Adrenal gland (tissue), 5 donors: ENCODE data around the gene PHOX2B.

Source experiments
- POLR2A ChIP-seq, 2 donors: fragments of 450-650 bp; IDR thresholded peaks; one replicate each; pipeline ENCODE4 v1.6.1; 2017; ENCODE audit warnings: antibody characterized with exemption in 2 of 2, mild to moderate bottlenecking in 2 of 2, moderate library complexity in 1 of 2
- TF ChIP-seq, protein P1 (sequence below), 6 experiments: fragments of 450-650 bp in 4 of 6; fragments of 200-600 bp in 2 of 6; sonication (generic) in 1 of 6; IDR thresholded peaks; 1 replicate in 5 of 6; 2 replicates in 1 of 6; pipeline versions ENCODE4 v1.5.1 to v1.8.0; 2016 to 2021; ENCODE audit warnings: antibody characterized with exemption in 6 of 6, mild to moderate bottlenecking in 2 of 6, moderate library complexity in 1 of 6
- donor health status: DM: no; HTN: no; CAD: no.

DNA sequence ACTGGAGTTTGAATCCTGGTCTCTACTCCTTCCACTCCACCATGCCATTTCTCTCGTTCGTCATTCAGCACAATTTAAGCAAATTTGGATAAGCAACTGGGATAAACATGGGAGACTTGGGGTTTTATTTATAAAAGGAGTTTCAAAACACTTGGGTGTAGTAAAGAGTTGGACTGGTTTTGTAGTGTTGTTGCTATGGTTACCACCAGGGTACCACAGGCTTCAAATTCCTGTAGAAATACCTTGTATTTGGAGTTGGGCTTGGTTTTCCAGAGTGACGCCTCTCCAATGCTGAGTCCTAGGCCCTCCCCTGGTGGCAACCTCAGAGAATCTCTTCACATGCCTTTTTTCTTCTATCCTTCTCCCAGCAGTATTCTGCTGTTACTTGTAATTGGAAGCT lies 27.9 kb upstream of the PHOX2B start:
- no peak for TF ChIP-seq POLR2A (IDR thresholded peaks at IDR 0.05)
- TF ChIP-seq, protein P1, sequence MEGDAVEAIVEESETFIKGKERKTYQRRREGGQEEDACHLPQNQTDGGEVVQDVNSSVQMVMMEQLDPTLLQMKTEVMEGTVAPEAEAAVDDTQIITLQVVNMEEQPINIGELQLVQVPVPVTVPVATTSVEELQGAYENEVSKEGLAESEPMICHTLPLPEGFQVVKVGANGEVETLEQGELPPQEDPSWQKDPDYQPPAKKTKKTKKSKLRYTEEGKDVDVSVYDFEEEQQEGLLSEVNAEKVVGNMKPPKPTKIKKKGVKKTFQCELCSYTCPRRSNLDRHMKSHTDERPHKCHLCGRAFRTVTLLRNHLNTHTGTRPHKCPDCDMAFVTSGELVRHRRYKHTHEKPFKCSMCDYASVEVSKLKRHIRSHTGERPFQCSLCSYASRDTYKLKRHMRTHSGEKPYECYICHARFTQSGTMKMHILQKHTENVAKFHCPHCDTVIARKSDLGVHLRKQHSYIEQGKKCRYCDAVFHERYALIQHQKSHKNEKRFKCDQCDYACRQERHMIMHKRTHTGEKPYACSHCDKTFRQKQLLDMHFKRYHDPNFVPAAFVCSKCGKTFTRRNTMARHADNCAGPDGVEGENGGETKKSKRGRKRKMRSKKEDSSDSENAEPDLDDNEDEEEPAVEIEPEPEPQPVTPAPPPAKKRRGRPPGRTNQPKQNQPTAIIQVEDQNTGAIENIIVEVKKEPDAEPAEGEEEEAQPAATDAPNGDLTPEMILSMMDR (IDR thresholded peaks at IDR 0.05): no peak
